ENCODE measurements around the gene SLC50A1.

GRCh38 chr1:155130272-155131006 lies 5.2 kb upstream of the SLC50A1 start:
- TF ChIP-seq CTCF (optimal IDR thresholded peaks at IDR 0.05 in 1 of 3, IDR thresholded peaks at IDR 0.05 in 1 of 3, conservative IDR thresholded peaks at IDR 0.05 in 1 of 3; ENCODE audit: extremely low read depth in 1 of 3, insufficient read depth in 2 of 3, low read length in 3 of 3) (no peak), EZH2 (IDR thresholded peaks at IDR 0.05; ENCODE audit: low read length) (no peak)
